Effector memory CD4-positive, alpha-beta T cell (primary cell): ENCODE data around the gene MBNL2.

Experiments
- DNase-seq, 3 donors: peaks; one replicate each; pipeline ENCODE4 v3.0.0-alpha.2; 2020
- H3K27ac ChIP-seq: 2 replicates; pipeline ENCODE4 v1.7.0; 2013; ENCODE audit warnings: mild to moderate bottlenecking, low read length, moderate library complexity; ENCODE audit not compliant: insufficient read depth, poor library complexity, severe bottlenecking
- H3K27me3 ChIP-seq: replicated peaks from 2 replicates; pipeline ENCODE4 v1.7.0; 2013; ENCODE audit warnings: mild to moderate bottlenecking, low read length; ENCODE audit not compliant: insufficient read depth, control insufficient read depth, poor library complexity, severe bottlenecking
- H3K36me3 ChIP-seq: 2 replicates; pipeline ENCODE4 v1.7.0; 2013; ENCODE audit warnings: mild to moderate bottlenecking, low read length, moderate library complexity; ENCODE audit not compliant: control insufficient read depth, insufficient read depth
- H3K4me1 ChIP-seq: 2 replicates; pipeline ENCODE4 v1.7.0; 2013; ENCODE audit warnings: low read length, mild to moderate bottlenecking; ENCODE audit not compliant: control insufficient read depth, insufficient read depth, poor library complexity, severe bottlenecking
- H3K4me3 ChIP-seq: 2 replicates; pipeline ENCODE4 v1.7.0; 2013; ENCODE audit warnings: low read length, low read depth, mild to moderate bottlenecking; ENCODE audit not compliant: insufficient read depth, poor library complexity, severe bottlenecking
- H3K9me3 ChIP-seq: 2 replicates; pipeline ENCODE4 v1.7.0; 2013; ENCODE audit warnings: mild to moderate bottlenecking, low read length, moderate library complexity; ENCODE audit not compliant: control insufficient read depth

The MBNL2 gene

GRCh38 chr13:97306106-97306505 lies 84.0 kb downstream of the MBNL2 start:
- Histone ChIP-seq H3K4me1 (peaks cover 7% of the 10 kb centered on the region), H3K4me3 (no peak overlapping the region), H3K36me3 (no peaks in the 10 kb centered on the region), H3K27ac (no peak overlapping the region), H3K9me3 (no peaks in the 10 kb centered on the region), H3K27me3 (no peaks in the 10 kb centered on the region)
- DNase-seq: no peak

- Histone ChIP-seq H3K4me3 (no peak overlapping the region), H3K27ac (no peak overlapping the region), H3K27me3 (no peaks in the 10 kb centered on the region), H3K9me3 (no peaks in the 10 kb centered on the region), H3K4me1 (peaks cover 7% of the 10 kb centered on the region), H3K36me3 (no peaks in the 10 kb centered on the region)
- no peak for DNase-seq
Measured at GRCh38 chr13:97306645-97307044, 84.5 kb downstream of the MBNL2 start.

- Histone ChIP-seq H3K4me1 (peaks cover 4% of the 10 kb centered on the region), H3K27ac (no peak overlapping the region), H3K27me3 (no peaks in the 10 kb centered on the region), H3K4me3 (no peak overlapping the region), H3K9me3 (no peaks in the 10 kb centered on the region), H3K36me3 (no peaks in the 10 kb centered on the region)
- no peak for DNase-seq
Measured at GRCh38 chr13:97307118-97307881, 85.2 kb downstream of the MBNL2 start.

GRCh38 chr13:97307882-97308624 lies 85.9 kb downstream of the MBNL2 start:
- H3K27ac ChIP-seq: no peak overlapping the region
- no peaks in the 10 kb centered on the region for H3K9me3 ChIP-seq
- H3K36me3 ChIP-seq: no peaks in the 10 kb centered on the region
- DNase-seq: no peak
- H3K4me3 ChIP-seq: no peak overlapping the region
- H3K4me1 ChIP-seq: no peaks in the 10 kb centered on the region
- H3K27me3 ChIP-seq: no peaks in the 10 kb centered on the region

GRCh38 chr13:97308735-97309429 lies 86.7 kb downstream of the MBNL2 start:
- no peak overlapping the region for H3K4me3 ChIP-seq
- DNase-seq: no peak
- no peaks in the 10 kb centered on the region for H3K9me3 ChIP-seq
- no peaks in the 10 kb centered on the region for H3K4me1 ChIP-seq
- no peak overlapping the region for H3K27ac ChIP-seq
- H3K36me3 ChIP-seq: no peaks in the 10 kb centered on the region
- H3K27me3 ChIP-seq: no peaks in the 10 kb centered on the region

- H3K9me3 ChIP-seq: no peaks in the 10 kb centered on the region
- H3K27ac ChIP-seq: no peak overlapping the region
- H3K4me1 ChIP-seq: no peaks in the 10 kb centered on the region
- no peak overlapping the region for H3K4me3 ChIP-seq
- no peaks in the 10 kb centered on the region for H3K27me3 ChIP-seq
- no peak for DNase-seq
- no peaks in the 10 kb centered on the region for H3K36me3 ChIP-seq
Measured at GRCh38 chr13:97310809-97311436, 88.8 kb downstream of the MBNL2 start.

GRCh38 chr13:97311956-97312355 lies 89.8 kb downstream of the MBNL2 start:
- Histone ChIP-seq H3K27ac (no peak overlapping the region), H3K4me3 (no peak overlapping the region), H3K9me3 (no peaks in the 10 kb centered on the region), H3K36me3 (no peaks in the 10 kb centered on the region), H3K4me1 (no peaks in the 10 kb centered on the region), H3K27me3 (no peaks in the 10 kb centered on the region)
- DNase-seq: no peak

- no peak for DNase-seq
- H3K27me3 ChIP-seq: no peaks in the 10 kb centered on the region
- no peak overlapping the region for H3K4me3 ChIP-seq
- H3K36me3 ChIP-seq: no peaks in the 10 kb centered on the region
- no peak overlapping the region for H3K27ac ChIP-seq
- no peaks in the 10 kb centered on the region for H3K9me3 ChIP-seq
- no peaks in the 10 kb centered on the region for H3K4me1 ChIP-seq
Measured at GRCh38 chr13:97313551-97314260, 91.6 kb downstream of the MBNL2 start.

GRCh38 chr13:97316390-97316789 lies 94.3 kb downstream of the MBNL2 start:
- H3K27ac ChIP-seq: no peak overlapping the region
- no peaks in the 10 kb centered on the region for H3K36me3 ChIP-seq
- H3K4me3 ChIP-seq: no peak overlapping the region
- no peaks in the 10 kb centered on the region for H3K9me3 ChIP-seq
- H3K27me3 ChIP-seq: no peaks in the 10 kb centered on the region
- no peak for DNase-seq
- no peaks in the 10 kb centered on the region for H3K4me1 ChIP-seq
